ENCODE measurements around the gene RANBP3. TPM values are rescaled to one million over a fixed set of nuclear protein-coding genes. Genes with fewer than 3 reads are reported as not detected.

The RANBP3 gene
- total and polyA plus RNA-seq, 2 of the 8 experiments (the other 6 are each of a cell fraction or from before 2014, with no cell fraction given) = 95.4 to 122 TPM

- TF ChIP-seq EZH2 (IDR thresholded peaks at IDR 0.05; ENCODE audit: low read depth, low read length, severe bottlenecking) (no peak), SIRT6 (IDR thresholded peaks at IDR 0.05; ENCODE audit: low read length) (no peak), SRF (IDR thresholded peaks at IDR 0.05; ENCODE audit: low read depth, low read length) (no peak), FOSL1 (IDR thresholded peaks at IDR 0.05; ENCODE audit: insufficient read depth, low read depth, low read length) (no peak)
These were observed 24.2 kb downstream of the RANBP3 start (continued) for GRCh38 chr19:5953680-5954213.

Measured in H1 (cell line).